Sigmoid colon (tissue), 4 donors: ENCODE data around the gene MOV10.

Experiments
- POLR2A ChIP-seq, 2 donors: fragments of 450-650 bp; IDR thresholded peaks; one replicate each; pipeline ENCODE4 v1.6.1; 2016; ENCODE audit warnings: antibody characterized with exemption in 2 of 2, mild to moderate bottlenecking in 2 of 2, moderate library complexity in 2 of 2
- POLR2AphosphoS5 ChIP-seq, 4 donors: sonication (generic); formaldehyde crosslinking; IDR thresholded peaks; one replicate each; pipeline ENCODE4 v1.6.1; 2017; ENCODE audit warnings: antibody characterized with exemption in 4 of 4

DNA sequence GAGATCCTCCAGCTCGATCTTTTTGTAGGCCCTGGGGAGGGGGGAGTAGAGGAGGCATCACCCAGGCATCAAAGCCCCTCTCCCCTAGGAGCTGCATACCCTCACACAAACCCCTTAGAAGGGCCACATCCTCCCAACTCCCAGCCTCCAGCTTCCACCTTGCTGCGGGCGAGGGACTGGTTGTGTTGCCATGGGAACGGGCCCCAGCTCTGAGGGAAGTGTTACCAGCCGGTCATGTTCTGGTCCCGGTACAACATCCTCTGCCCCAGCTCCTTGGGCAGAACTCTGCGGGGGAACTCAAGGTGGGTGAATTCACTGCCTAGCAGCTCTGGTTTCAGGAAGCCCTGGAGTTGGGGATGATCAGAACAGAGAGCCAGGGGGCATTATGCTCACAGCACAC lies 36.6 kb downstream of the MOV10 start:
- no peak for TF ChIP-seq POLR2A (IDR thresholded peaks at IDR 0.05)
- no peak for TF ChIP-seq POLR2AphosphoS5 (IDR thresholded peaks at IDR 0.05)
